HL-60 (cell line): ENCODE measurements around the gene TFPT.

Source experiments
- DNase-seq, 2 experiments: peaks; one replicate each; pipeline ENCODE4 v3.0.0-alpha.2; 2010 to 2020; ENCODE audit warnings: low read depth in 1 of 2, low spot score in 1 of 2
- H3K27ac ChIP-seq: fragments of 250-450 bp; sonication (Bioruptor Pico); replicated peaks from 2 replicates; pipeline ENCODE4 v1.5.1; 2020; ENCODE audit warnings: mild to moderate bottlenecking, moderate library complexity
- H3K27me3 ChIP-seq: fragments of 250-450 bp; sonication (Bioruptor Pico); 2 replicates; pipeline ENCODE4 v1.5.1; 2021; ENCODE audit warnings: mild to moderate bottlenecking, moderate library complexity; ENCODE audit not compliant: insufficient read depth, poor library complexity, severe bottlenecking
- H3K4me3 ChIP-seq: replicated peaks from 2 replicates; pipeline ENCODE4 v1.5.1; 2011; ENCODE audit warnings: mild to moderate bottlenecking, control low read depth, low read length; ENCODE audit not compliant: insufficient read depth
- CTCF ChIP-seq: IDR thresholded peaks from one replicate; pipeline ENCODE4 v1.5.1; 2011; ENCODE audit warnings: low read length, control low read depth, inconsistent platforms; ENCODE audit not compliant: insufficient read depth
- GABPA ChIP-seq: IDR thresholded peaks from 2 replicates; pipeline ENCODE4 v1.6.1; 2012; ENCODE audit warnings: low read depth
- POLR2AphosphoS5 ChIP-seq: IDR thresholded peaks from 2 replicates; pipeline ENCODE4 v1.6.1; 2012; ENCODE audit warnings: low read depth
- REST ChIP-seq: IDR thresholded peaks from 2 replicates; pipeline ENCODE4 v1.6.1; 2012; ENCODE audit warnings: low read depth; ENCODE audit not compliant: insufficient replicate concordance
- SPI1 ChIP-seq: IDR thresholded peaks from 2 replicates; pipeline ENCODE4 v1.6.1; 2012; ENCODE audit warnings: low read depth, mild to moderate bottlenecking, borderline replicate concordance

Gene TFPT

GRCh38 chr19:54069470-54069869 is 46.0 kb downstream of the TFPT start:
- no peak for TF ChIP-seq SPI1
- no peak overlapping the region for H3K4me3 ChIP-seq
- no peaks in the 10 kb centered on the region for H3K27me3 ChIP-seq
- DNase-seq: no peak
- no peak overlapping the region for H3K27ac ChIP-seq

- TF ChIP-seq POLR2AphosphoS5 (no peak), REST (no peak), GABPA (no peak), SPI1 (no peak), CTCF (no peak)
- Histone ChIP-seq H3K4me3 (no peak within 1 kb of the TSS), H3K27ac (peak within 1 kb of the TSS; percentile 14; the same call in 1 of the 2 replicates), H3K27me3 (no peaks in the 10 kb centered on the region)
- no peak for DNase-seq
Observed at GRCh38 chr19:54063350-54064116, 51.9 kb downstream of the TFPT start, which contains the start of gene VSTM1. TSS of gene VSTM1 (minus strand) at chr19:54063897. CDS start at chr19:54063777, 120 bp downstream.

GRCh38 chr19:54062643-54063042 is 52.8 kb downstream of the TFPT start:
- Histone ChIP-seq H3K27ac (peak overlapping the region; percentile 14; the same call in 1 of the 2 replicates), H3K27me3 (no peaks in the 10 kb centered on the region), H3K4me3 (no peak overlapping the region)
- DNase-seq: peak in 1 of 2 experiments; percentile 89
- TF ChIP-seq REST: no peak
- TF ChIP-seq SPI1: peak; percentile 89
- no peak for TF ChIP-seq GABPA
- TF ChIP-seq POLR2AphosphoS5: peak; percentile 70; the same call in 1 of the 2 replicates
- TF ChIP-seq CTCF: no peak
